H1 (cell line): ENCODE measurements around the gene STAC2. TPM values are rescaled to one million over a fixed set of nuclear protein-coding genes. Genes with fewer than 3 reads are reported as not detected.
A peak's percentile ranks its signal among the peaks of the same experiment; 100 is the strongest.

Experiments used
- CBX8 ChIP-seq: fragments of 300-800, 300-1000 bp; sonication (generic); IDR thresholded peaks from 2 replicates; pipeline ENCODE4 v1.7.1; 2016; ENCODE audit warnings: low read depth, low read length, borderline replicate concordance
- CEBPB ChIP-seq: IDR thresholded peaks from 2 replicates; pipeline ENCODE4 v1.6.1; 2012; ENCODE audit warnings: low read depth, low read length
- CHD1 ChIP-seq: IDR thresholded peaks from 2 replicates; pipeline ENCODE4 v1.6.1; 2012; ENCODE audit warnings: low read depth, low read length, improper control_type of control experiment
- CHD2 ChIP-seq: IDR thresholded peaks from 2 replicates; pipeline ENCODE4 v1.6.1; 2012; ENCODE audit warnings: low read length, improper control_type of control experiment
- HDAC2 ChIP-seq, 2 experiments: fragments of 300-600 bp in 1 of 2; sonication (generic) in 1 of 2; IDR thresholded peaks; 2 replicates each; pipeline ENCODE4 v1.6.1; 2011 to 2012; ENCODE audit warnings: low read depth in 2 of 2, low read length in 2 of 2, mild to moderate bottlenecking in 2 of 2, moderate library complexity in 2 of 2, borderline replicate concordance in 1 of 2, inconsistent platforms in 1 of 2
- JUN ChIP-seq: IDR thresholded peaks from 2 replicates; pipeline ENCODE4 v1.6.1; 2011; ENCODE audit warnings: low read depth, mild to moderate bottlenecking, improper control_type of control experiment, low read length
- POLR2AphosphoS5 ChIP-seq: IDR thresholded peaks from 2 replicates; pipeline ENCODE4 v1.6.1; 2011; ENCODE audit warnings: low read depth, low read length
- SIRT6 ChIP-seq: IDR thresholded peaks from one replicate; pipeline ENCODE4 v1.7.1; 2012; ENCODE audit warnings: low read length, inconsistent platforms
- SIX5 ChIP-seq: IDR thresholded peaks from 2 replicates; pipeline ENCODE4 v1.6.1; 2011; ENCODE audit warnings: mild to moderate bottlenecking, low read depth, low read length
- SP4 ChIP-seq: IDR thresholded peaks from 2 replicates; pipeline ENCODE4 v1.6.1; 2012; ENCODE audit warnings: low read length, inconsistent platforms
- polyA plus RNA-seq, 7 experiments: library from polyadenylated mRNA; depleted of rRNA in 3 of 7; stranded (reverse) in 5 of 7; unstranded in 2 of 7; fragments of >200 nt in 5 of 7; fragments of 200-250 nt in 2 of 7; gene quantifications; 1 replicate in 5 of 7; 2 replicates in 1 of 7; 4 replicates in 1 of 7; pipeline versions ENCODE4 v1.2.1 to v1.2.3, GENCODE V29; 2011 to 2013; ENCODE audit warnings: missing spikeins in 2 of 7, mixed read lengths in 2 of 7
- total RNA-seq: library from RNA; stranded (reverse); fragmentation: NEBNext Ultra II Directional; extraction: Animal tissue kit (Norgen Biotek cat#: 25700); gene quantifications from 2 replicates; pipeline ENCODE4 v1.2.1, GENCODE V29; 2021
- TF ChIP-seq, protein P1 (sequence below): fragments of 300-600 bp; sonication (generic); IDR thresholded peaks from 2 replicates; pipeline ENCODE4 v1.7.1; 2012; ENCODE audit warnings: low read length, moderate library complexity, mild to moderate bottlenecking, inconsistent platforms; ENCODE audit not compliant: insufficient replicate concordance

STAC2 gene
- total and polyA plus RNA-seq, 2 of the 8 experiments (the other 6 are each of a cell fraction or from before 2014, with no cell fraction given): 1.5 to 6.0 TPM

DNA sequence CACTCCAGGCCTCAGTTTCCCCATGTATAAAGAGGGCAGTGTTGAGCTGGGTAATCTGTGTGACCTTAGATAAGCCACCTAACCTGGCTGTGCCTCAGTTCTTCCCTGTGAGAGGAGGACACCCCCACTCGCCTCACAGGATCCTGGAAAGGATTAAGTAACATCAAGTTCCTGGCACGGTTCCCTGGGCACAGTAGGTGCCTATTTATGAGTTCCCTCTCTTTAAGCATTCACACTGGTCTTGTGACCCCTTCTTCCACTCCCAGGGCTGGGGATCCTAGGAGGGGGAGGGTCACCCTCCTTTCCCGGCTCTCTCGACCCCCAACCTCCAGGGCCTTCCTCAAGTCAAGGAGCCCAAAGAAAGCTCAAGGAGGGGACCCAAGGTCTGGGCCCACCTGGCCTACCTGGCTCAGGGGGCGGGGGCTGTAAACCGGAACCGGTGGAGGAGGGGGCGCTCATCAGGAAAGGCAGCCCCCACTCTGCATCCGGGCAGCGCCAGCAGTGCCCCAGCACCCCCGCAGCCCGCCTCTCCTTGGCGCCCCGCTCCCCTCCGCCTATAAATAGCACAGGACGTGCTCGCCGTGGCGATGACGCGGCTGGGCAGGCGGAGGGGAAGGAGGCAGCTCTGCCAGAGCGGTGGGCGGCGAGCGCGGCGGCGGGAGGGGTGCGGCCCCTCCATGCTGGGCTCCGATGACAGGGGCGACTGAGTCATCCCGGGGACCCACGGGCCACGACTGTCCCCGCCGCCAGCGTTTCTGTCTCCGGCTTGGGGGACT lies 16.2 kb downstream of the STAC2 start (continued):
- TF ChIP-seq SIX5 (no peak), CHD1 (no peak), POLR2AphosphoS5 (peak; percentile 64; the same call in 1 of the 2 replicates), SIRT6 (no peak), SP4 (no peak), JUN (no peak), CBX8 (no peak), CHD2 (no peak), HDAC2 (IDR thresholded peaks at IDR 0.05; ENCODE audit: borderline replicate concordance in 1 of 2, low read depth in 2 of 2, low read length in 2 of 2) (no peak), CEBPB (no peak)
- TF ChIP-seq, protein P1, sequence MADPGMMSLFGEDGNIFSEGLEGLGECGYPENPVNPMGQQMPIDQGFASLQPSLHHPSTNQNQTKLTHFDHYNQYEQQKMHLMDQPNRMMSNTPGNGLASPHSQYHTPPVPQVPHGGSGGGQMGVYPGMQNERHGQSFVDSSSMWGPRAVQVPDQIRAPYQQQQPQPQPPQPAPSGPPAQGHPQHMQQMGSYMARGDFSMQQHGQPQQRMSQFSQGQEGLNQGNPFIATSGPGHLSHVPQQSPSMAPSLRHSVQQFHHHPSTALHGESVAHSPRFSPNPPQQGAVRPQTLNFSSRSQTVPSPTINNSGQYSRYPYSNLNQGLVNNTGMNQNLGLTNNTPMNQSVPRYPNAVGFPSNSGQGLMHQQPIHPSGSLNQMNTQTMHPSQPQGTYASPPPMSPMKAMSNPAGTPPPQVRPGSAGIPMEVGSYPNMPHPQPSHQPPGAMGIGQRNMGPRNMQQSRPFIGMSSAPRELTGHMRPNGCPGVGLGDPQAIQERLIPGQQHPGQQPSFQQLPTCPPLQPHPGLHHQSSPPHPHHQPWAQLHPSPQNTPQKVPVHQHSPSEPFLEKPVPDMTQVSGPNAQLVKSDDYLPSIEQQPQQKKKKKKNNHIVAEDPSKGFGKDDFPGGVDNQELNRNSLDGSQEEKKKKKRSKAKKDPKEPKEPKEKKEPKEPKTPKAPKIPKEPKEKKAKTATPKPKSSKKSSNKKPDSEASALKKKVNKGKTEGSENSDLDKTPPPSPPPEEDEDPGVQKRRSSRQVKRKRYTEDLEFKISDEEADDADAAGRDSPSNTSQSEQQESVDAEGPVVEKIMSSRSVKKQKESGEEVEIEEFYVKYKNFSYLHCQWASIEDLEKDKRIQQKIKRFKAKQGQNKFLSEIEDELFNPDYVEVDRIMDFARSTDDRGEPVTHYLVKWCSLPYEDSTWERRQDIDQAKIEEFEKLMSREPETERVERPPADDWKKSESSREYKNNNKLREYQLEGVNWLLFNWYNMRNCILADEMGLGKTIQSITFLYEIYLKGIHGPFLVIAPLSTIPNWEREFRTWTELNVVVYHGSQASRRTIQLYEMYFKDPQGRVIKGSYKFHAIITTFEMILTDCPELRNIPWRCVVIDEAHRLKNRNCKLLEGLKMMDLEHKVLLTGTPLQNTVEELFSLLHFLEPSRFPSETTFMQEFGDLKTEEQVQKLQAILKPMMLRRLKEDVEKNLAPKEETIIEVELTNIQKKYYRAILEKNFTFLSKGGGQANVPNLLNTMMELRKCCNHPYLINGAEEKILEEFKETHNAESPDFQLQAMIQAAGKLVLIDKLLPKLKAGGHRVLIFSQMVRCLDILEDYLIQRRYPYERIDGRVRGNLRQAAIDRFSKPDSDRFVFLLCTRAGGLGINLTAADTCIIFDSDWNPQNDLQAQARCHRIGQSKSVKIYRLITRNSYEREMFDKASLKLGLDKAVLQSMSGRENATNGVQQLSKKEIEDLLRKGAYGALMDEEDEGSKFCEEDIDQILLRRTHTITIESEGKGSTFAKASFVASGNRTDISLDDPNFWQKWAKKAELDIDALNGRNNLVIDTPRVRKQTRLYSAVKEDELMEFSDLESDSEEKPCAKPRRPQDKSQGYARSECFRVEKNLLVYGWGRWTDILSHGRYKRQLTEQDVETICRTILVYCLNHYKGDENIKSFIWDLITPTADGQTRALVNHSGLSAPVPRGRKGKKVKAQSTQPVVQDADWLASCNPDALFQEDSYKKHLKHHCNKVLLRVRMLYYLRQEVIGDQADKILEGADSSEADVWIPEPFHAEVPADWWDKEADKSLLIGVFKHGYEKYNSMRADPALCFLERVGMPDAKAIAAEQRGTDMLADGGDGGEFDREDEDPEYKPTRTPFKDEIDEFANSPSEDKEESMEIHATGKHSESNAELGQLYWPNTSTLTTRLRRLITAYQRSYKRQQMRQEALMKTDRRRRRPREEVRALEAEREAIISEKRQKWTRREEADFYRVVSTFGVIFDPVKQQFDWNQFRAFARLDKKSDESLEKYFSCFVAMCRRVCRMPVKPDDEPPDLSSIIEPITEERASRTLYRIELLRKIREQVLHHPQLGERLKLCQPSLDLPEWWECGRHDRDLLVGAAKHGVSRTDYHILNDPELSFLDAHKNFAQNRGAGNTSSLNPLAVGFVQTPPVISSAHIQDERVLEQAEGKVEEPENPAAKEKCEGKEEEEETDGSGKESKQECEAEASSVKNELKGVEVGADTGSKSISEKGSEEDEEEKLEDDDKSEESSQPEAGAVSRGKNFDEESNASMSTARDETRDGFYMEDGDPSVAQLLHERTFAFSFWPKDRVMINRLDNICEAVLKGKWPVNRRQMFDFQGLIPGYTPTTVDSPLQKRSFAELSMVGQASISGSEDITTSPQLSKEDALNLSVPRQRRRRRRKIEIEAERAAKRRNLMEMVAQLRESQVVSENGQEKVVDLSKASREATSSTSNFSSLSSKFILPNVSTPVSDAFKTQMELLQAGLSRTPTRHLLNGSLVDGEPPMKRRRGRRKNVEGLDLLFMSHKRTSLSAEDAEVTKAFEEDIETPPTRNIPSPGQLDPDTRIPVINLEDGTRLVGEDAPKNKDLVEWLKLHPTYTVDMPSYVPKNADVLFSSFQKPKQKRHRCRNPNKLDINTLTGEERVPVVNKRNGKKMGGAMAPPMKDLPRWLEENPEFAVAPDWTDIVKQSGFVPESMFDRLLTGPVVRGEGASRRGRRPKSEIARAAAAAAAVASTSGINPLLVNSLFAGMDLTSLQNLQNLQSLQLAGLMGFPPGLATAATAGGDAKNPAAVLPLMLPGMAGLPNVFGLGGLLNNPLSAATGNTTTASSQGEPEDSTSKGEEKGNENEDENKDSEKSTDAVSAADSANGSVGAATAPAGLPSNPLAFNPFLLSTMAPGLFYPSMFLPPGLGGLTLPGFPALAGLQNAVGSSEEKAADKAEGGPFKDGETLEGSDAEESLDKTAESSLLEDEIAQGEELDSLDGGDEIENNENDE: no peak
